Ishikawa (cell line): Measurements from ENCODE around the gene RRP15.

Experiments used
- CEBPB ChIP-seq: IDR thresholded peaks from 2 replicates; pipeline ENCODE4 v1.6.1; 2012
- CREB1 ChIP-seq: IDR thresholded peaks from 2 replicates; pipeline ENCODE4 v1.6.1; 2012; ENCODE audit warnings: low read depth
- EGR1 ChIP-seq: IDR thresholded peaks from 2 replicates; pipeline ENCODE4 v1.6.1; 2012
- EP300 ChIP-seq: IDR thresholded peaks from 2 replicates; pipeline ENCODE4 v1.6.1; 2012; ENCODE audit warnings: borderline replicate concordance
- FOXM1 ChIP-seq: IDR thresholded peaks from 2 replicates; pipeline ENCODE4 v1.6.1; 2012; ENCODE audit warnings: low read depth, borderline replicate concordance
- MAX ChIP-seq: IDR thresholded peaks from 2 replicates; pipeline ENCODE4 v1.6.1; 2012
- NFIC ChIP-seq: IDR thresholded peaks from 2 replicates; pipeline ENCODE4 v1.6.1; 2012
- RAD21 ChIP-seq: IDR thresholded peaks from 2 replicates; pipeline ENCODE4 v1.6.1; 2012; ENCODE audit warnings: low read depth
- TAF1 ChIP-seq: IDR thresholded peaks from 2 replicates; pipeline ENCODE4 v1.6.1; 2012; ENCODE audit warnings: low read depth, mild to moderate bottlenecking
- TCF12 ChIP-seq: IDR thresholded peaks from 2 replicates; pipeline ENCODE4 v1.6.1; 2012; ENCODE audit warnings: low read depth
- TEAD4 ChIP-seq: IDR thresholded peaks from 2 replicates; pipeline ENCODE4 v1.6.1; 2012
- YY1 ChIP-seq: IDR thresholded peaks from 2 replicates; pipeline ENCODE4 v1.6.1; 2012; ENCODE audit warnings: low read depth
- ZBTB7A ChIP-seq: IDR thresholded peaks from 2 replicates; pipeline ENCODE4 v1.6.1; 2012; ENCODE audit warnings: low read depth
- TF ChIP-seq, protein P1 (sequence below): IDR thresholded peaks from 2 replicates; pipeline ENCODE4 v1.6.1; 2012
- TF ChIP-seq, protein P2 (sequence below): IDR thresholded peaks from 2 replicates; pipeline ENCODE4 v1.6.1; 2012; ENCODE audit warnings: low read depth, mild to moderate bottlenecking

The RRP15 gene

GRCh38 chr1:218292515-218292914, 7.4 kb downstream of the RRP15 start:
- TF ChIP-seq EP300 (no peak), TEAD4 (no peak), MAX (no peak), CREB1 (no peak), ZBTB7A (no peak)

DNA sequence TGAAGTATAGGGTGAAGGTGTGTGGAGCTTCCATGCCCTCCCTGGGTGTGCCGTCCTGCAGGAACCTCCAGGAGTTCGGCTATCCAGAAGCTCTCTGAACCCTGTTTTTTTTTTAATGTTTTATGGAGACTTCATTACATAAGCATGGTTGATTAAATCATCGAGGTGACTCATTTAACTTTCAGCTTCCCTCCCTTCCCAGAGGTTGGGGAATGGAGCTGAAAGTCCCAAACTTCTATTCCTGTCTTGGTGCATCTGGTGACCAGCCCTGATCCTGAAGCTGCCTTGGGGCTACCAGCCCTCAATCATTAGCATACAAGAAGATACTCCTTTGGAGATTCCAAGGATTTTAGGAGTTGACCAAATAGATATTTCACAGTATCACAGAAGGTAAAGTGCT, 9.5 kb downstream of the RRP15 start:
- no peak for TF ChIP-seq TAF1
- TF ChIP-seq NFIC, result no peak
- TF ChIP-seq TEAD4, result no peak
- no peak for TF ChIP-seq CREB1
- no peak for TF ChIP-seq FOXM1
- no peak for TF ChIP-seq RAD21
- no peak for TF ChIP-seq CEBPB
- no peak for TF ChIP-seq EGR1
- TF ChIP-seq TCF12, result no peak
- TF ChIP-seq, protein P1, sequence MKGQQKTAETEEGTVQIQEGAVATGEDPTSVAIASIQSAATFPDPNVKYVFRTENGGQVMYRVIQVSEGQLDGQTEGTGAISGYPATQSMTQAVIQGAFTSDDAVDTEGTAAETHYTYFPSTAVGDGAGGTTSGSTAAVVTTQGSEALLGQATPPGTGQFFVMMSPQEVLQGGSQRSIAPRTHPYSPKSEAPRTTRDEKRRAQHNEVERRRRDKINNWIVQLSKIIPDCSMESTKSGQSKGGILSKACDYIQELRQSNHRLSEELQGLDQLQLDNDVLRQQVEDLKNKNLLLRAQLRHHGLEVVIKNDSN, result no peak
- no peak for TF ChIP-seq YY1
- TF ChIP-seq, protein P2, sequence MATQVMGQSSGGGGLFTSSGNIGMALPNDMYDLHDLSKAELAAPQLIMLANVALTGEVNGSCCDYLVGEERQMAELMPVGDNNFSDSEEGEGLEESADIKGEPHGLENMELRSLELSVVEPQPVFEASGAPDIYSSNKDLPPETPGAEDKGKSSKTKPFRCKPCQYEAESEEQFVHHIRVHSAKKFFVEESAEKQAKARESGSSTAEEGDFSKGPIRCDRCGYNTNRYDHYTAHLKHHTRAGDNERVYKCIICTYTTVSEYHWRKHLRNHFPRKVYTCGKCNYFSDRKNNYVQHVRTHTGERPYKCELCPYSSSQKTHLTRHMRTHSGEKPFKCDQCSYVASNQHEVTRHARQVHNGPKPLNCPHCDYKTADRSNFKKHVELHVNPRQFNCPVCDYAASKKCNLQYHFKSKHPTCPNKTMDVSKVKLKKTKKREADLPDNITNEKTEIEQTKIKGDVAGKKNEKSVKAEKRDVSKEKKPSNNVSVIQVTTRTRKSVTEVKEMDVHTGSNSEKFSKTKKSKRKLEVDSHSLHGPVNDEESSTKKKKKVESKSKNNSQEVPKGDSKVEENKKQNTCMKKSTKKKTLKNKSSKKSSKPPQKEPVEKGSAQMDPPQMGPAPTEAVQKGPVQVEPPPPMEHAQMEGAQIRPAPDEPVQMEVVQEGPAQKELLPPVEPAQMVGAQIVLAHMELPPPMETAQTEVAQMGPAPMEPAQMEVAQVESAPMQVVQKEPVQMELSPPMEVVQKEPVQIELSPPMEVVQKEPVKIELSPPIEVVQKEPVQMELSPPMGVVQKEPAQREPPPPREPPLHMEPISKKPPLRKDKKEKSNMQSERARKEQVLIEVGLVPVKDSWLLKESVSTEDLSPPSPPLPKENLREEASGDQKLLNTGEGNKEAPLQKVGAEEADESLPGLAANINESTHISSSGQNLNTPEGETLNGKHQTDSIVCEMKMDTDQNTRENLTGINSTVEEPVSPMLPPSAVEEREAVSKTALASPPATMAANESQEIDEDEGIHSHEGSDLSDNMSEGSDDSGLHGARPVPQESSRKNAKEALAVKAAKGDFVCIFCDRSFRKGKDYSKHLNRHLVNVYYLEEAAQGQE, result no peak

- no peak for TF ChIP-seq NFIC
- no peak for TF ChIP-seq TAF1
- TF ChIP-seq, protein P2, result no peak
- TF ChIP-seq ZBTB7A, result no peak
- no peak for TF ChIP-seq TCF12
- no peak for TF ChIP-seq TEAD4
- no peak for TF ChIP-seq CREB1
Observed at GRCh38 chr1:218296162-218296561, 11.1 kb downstream of the RRP15 start.

GRCh38 chr1:218297461-218297860, 12.4 kb downstream of the RRP15 start:
- TF ChIP-seq YY1 (no peak), RAD21 (no peak), CEBPB (no peak), ZBTB7A (no peak), NFIC (no peak), EGR1 (no peak), TEAD4 (no peak)
- TF ChIP-seq, protein P2, result no peak

DNA sequence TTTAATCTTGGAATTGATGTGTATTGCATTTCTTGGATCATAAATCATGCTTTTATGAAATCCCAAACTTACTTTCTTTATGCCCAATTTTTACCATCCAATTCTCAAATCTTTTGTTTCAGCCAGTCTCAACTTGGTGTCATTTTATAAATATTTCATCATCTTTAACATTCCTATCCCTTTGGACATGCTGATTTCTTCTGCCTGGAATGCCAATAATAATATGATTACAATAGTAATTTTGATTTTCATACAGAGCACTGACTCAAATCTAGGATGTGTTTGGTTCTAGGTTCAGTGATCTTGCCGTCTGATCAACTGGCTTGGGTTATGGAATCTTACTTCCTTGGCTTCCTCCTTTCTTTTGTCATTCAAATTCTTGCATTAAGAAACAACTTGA, 12.8 kb downstream of the RRP15 start:
- TF ChIP-seq MAX (no peak), YY1 (no peak), TAF1 (no peak), CEBPB (no peak), TCF12 (no peak), ZBTB7A (no peak), TEAD4 (no peak), CREB1 (no peak), NFIC (no peak), EGR1 (no peak), RAD21 (no peak), EP300 (no peak), FOXM1 (no peak)
- TF ChIP-seq, protein P1, result no peak
- TF ChIP-seq, protein P2, result no peak
